Endothelial cell of umbilical vein (primary cell): ENCODE results near the gene ETNK1. TPM values are rescaled to one million over a fixed set of nuclear protein-coding genes. Genes with fewer than 3 reads are reported as not detected.

Experiments used
- BruUV-seq: library from RNA; stranded (reverse); fragments of 400-500 nt; replicated peaks from 2 replicates; lab custom pipeline; 2021; lab: Mats Ljungman, UMichigan
- CTCF ChIA-PET: fragments of 300-600, 350-600 bp; sonication (Branson Sonifier 250); formaldehyde crosslinking; loops from one replicate; lab custom pipeline; 2021; ENCODE audit warnings: antibody characterized with exemption, inconsistent platforms; lab: Charles Lee
- POLR2A ChIA-PET: fragments of 300-600, 350-600 bp; sonication (Branson Sonifier 250); formaldehyde crosslinking; loops from one replicate; lab custom pipeline; 2021; ENCODE audit warnings: antibody characterized with exemption, inconsistent platforms; lab: Charles Lee
- DNase-seq: peaks from one replicate; pipeline ENCODE4 v3.0.0-alpha.2; 2011; ENCODE audit warnings: low read depth, low spot score
- FAIRE-seq: peaks from 2 replicates; lab custom pipeline; 2011; peaks lifted over from hg19 to GRCh38; lab: Jason Lieb, UNC
- H2AFZ ChIP-seq: 2 replicates; pipeline ENCODE4 v1.6.0; 2012; ENCODE audit warnings: low read depth, low read length, control low read depth, inconsistent platforms
- H3K27ac ChIP-seq: 2 replicates; pipeline ENCODE4 v1.5.1; 2011; ENCODE audit warnings: low read depth, mild to moderate bottlenecking, control low read depth, low read length, moderate library complexity; ENCODE audit not compliant: insufficient read depth
- H3K27me3 ChIP-seq, 2 experiments: 2 replicates each; pipeline versions ENCODE4 v1.6.0 to v1.6.1; 2011; ENCODE audit warnings: low read length in 2 of 2, mixed read lengths in 1 of 2; ENCODE audit not compliant: control insufficient read depth in 2 of 2, insufficient read depth in 2 of 2
- H3K36me3 ChIP-seq, 2 experiments: 2 replicates in 1 of 2; 3 replicates in 1 of 2; pipeline ENCODE4 v1.5.1; 2011; ENCODE audit warnings: low read length in 2 of 2, mild to moderate bottlenecking in 1 of 2, moderate library complexity in 1 of 2; ENCODE audit not compliant: control insufficient read depth in 2 of 2, insufficient read depth in 2 of 2; ENCODE audit errors: extremely low read depth in 1 of 2
- H3K4me1 ChIP-seq: 3 replicates; pipeline ENCODE4 v1.5.1; 2011; ENCODE audit warnings: mild to moderate bottlenecking, low read length; ENCODE audit not compliant: control insufficient read depth, insufficient read depth; ENCODE audit errors: extremely low read depth
- H3K4me2 ChIP-seq: 2 replicates; pipeline ENCODE4 v1.6.1; 2011; ENCODE audit warnings: low read length, control low read depth, mixed read lengths; ENCODE audit not compliant: insufficient read depth
- H3K4me3 ChIP-seq, 3 experiments: fragments of 200-600 bp in 1 of 3; sonication (generic), shearing (Covaris generic) in 1 of 3; replicated peaks in 1 of 3; 2 replicates each; pipeline ENCODE4 v1.5.1; 2011 to 2016; ENCODE audit warnings: control low read depth in 3 of 3, low read length in 3 of 3, mild to moderate bottlenecking in 2 of 3, inconsistent platforms in 1 of 3, low read depth in 1 of 3, moderate library complexity in 1 of 3; ENCODE audit not compliant: insufficient read depth in 1 of 3
- H3K79me2 ChIP-seq: 2 replicates; pipeline ENCODE4 v1.6.0; 2012; ENCODE audit warnings: low read length, inconsistent platforms; ENCODE audit not compliant: control insufficient read depth, insufficient read depth
- H3K9ac ChIP-seq: replicated peaks from 2 replicates; pipeline ENCODE3; 2011; ENCODE audit warnings: low read length, control low read depth; ENCODE audit not compliant: insufficient read depth; ENCODE audit errors: extremely low read depth
- H3K9me1 ChIP-seq: replicated peaks from 3 replicates; pipeline ENCODE4 v1.6.0; 2011; ENCODE audit warnings: mild to moderate bottlenecking, low read length; ENCODE audit not compliant: control insufficient read depth, insufficient read depth; ENCODE audit errors: extremely low read depth
- H3K9me3 ChIP-seq: replicated peaks from 2 replicates; pipeline ENCODE4 v1.5.1; 2012; ENCODE audit warnings: low read length, inconsistent platforms; ENCODE audit not compliant: control insufficient read depth, insufficient read depth
- H4K20me1 ChIP-seq: replicated peaks from 2 replicates; pipeline ENCODE3; 2011; ENCODE audit warnings: mild to moderate bottlenecking, low read length; ENCODE audit not compliant: control insufficient read depth, insufficient read depth; ENCODE audit errors: extremely low read depth
- GATA2 ChIP-seq: IDR thresholded peaks from 2 replicates; pipeline ENCODE4 v1.7.0; 2011; ENCODE audit warnings: low read depth, mild to moderate bottlenecking, moderate library complexity, mixed read lengths, low read length; ENCODE audit not compliant: insufficient read length, insufficient read depth
- MYC ChIP-seq: IDR thresholded peaks from one replicate; pipeline ENCODE4 v1.6.1; 2011; ENCODE audit warnings: mild to moderate bottlenecking, low read depth, low read length
- POLR2A ChIP-seq: IDR thresholded peaks from 2 replicates; pipeline ENCODE4 v1.6.1; 2012; ENCODE audit warnings: low read depth, mild to moderate bottlenecking, control low read depth, low read length
- POLR2AphosphoS5 ChIP-seq: IDR thresholded peaks from 2 replicates; pipeline ENCODE4 v1.6.1; 2012; ENCODE audit warnings: low read depth, mild to moderate bottlenecking, control low read depth, low read length, moderate library complexity; ENCODE audit not compliant: insufficient read depth
- dilution Hi-C: fragments of 300-500 bp; cut with MboI; formaldehyde crosslinking; loops from one replicate; pipeline ENCODE4 v1.15.0; 2019; ENCODE audit warnings: low sequenced_read_pairs; ENCODE audit not compliant: extremely low pct_ligation_motif_present
- intact Hi-C: fragments of 100-400 bp; cut with micrococcal nuclease; formaldehyde crosslinking; loops from one replicate; pipeline ENCODE4 v1.10.0; 2022
- polyA plus RNA-seq, 4 experiments: library from polyadenylated mRNA; depleted of rRNA in 3 of 4; stranded (reverse) in 3 of 4; unstranded in 1 of 4; fragments of >200 nt; gene quantifications; 2 replicates each; pipeline versions ENCODE4 v1.2.1 to v1.2.3, GENCODE V29; 2011 to 2012; ENCODE audit warnings: missing spikeins in 1 of 4
- small RNA-seq: library from RNA; depleted of rRNA; stranded (forward); fragments of <200 nt; gene quantifications from one replicate; pipeline ENCODE3, GENCODE V24; 2012; ENCODE audit warnings: low replicate concordance, low read depth; ENCODE audit not compliant: insufficient read depth, insufficient read length
- total RNA-seq: library from RNA; stranded (reverse); gene quantifications from 2 replicates; pipeline ENCODE4 v1.2.3, GENCODE V29; 2021
- TF ChIP-seq, protein P1 (sequence below): IDR thresholded peaks from 2 replicates; pipeline ENCODE4 v1.6.1; 2011; ENCODE audit not compliant: insufficient read depth, insufficient read length

ETNK1 gene
- total and polyA plus RNA-seq, 2 donors (not counting 3 experiments of a cell fraction or from before 2014, with no cell fraction given): 11.4 to 68.4 TPM

DNA sequence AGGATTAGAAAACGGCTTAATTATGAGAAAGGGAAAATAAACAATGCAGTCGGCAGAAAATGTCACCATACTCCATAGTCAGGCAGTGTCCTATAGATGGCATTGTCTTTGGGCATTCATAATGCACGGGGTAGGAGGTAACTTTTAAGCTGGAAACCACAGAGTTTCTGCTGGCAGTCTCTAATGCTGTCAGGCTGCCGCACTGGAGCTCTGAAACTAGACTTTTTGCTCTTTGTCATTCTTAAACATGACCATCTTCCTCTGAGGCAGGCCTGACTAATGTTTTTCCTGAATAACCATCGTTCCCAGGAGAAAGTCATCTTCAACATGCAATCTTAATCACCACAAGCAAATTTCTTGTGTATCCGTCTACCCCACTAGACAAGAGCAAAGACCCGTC, 108.8 kb downstream of the ETNK1 start:
- Histone ChIP-seq H3K36me3 (no peaks in the 10 kb centered on the region), H3K4me3 (no peak overlapping the region), H3K9ac (no peak overlapping the region), H3K9me3 (no peaks in the 10 kb centered on the region), H2AFZ (no peak overlapping the region), H3K27me3 (no peaks in the 10 kb centered on the region), H3K4me1 (no peaks in the 10 kb centered on the region), H3K4me2 (no peak overlapping the region), H3K27ac (no peak overlapping the region), H4K20me1 (no peaks in the 10 kb centered on the region), H3K9me1 (no peaks in the 10 kb centered on the region), H3K79me2 (no peaks in the 10 kb centered on the region)
- dilution Hi-C loops: no loop called here
- TF ChIP-seq GATA2 (no peak), POLR2A (no peak)
- TF ChIP-seq, protein P1, sequence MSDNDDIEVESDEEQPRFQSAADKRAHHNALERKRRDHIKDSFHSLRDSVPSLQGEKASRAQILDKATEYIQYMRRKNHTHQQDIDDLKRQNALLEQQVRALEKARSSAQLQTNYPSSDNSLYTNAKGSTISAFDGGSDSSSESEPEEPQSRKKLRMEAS: no peak
- intact Hi-C loops: no loop called here
- no peak for DNase-seq
- BruUV-seq: no TSS peak
- no peak for FAIRE-seq
- ChIA-PET POLR2A (no interaction called here), CTCF (interaction anchor here (1.1 kb wide), 1 partner anchor 10 kb away, joined by 3 read pairs; no protein-coding TSS in a partner anchor)

DNA sequence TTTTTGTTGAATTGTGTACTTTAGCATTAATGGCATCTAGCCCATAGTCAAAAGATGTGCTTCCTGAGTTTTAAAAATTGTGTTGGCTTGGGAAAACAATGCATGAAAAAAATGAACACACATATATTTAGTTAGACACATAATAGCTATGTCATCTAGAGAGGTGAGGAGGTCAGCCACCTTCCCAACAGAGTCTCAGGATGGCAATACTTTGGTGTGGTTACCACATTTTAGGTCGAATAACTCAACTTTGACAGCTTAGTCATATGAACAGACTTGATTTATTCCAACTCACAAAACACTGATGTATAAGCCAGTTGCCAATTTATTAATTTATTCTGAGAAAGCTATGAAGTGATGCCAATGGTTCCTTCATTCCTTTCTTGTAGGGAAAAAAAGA, 114.0 kb downstream of the ETNK1 start:
- Histone ChIP-seq H3K4me1 (no peaks in the 10 kb centered on the region), H3K9me3 (no peaks in the 10 kb centered on the region), H2AFZ (no peak overlapping the region), H3K4me3 (no peak overlapping the region), H3K27ac (no peak overlapping the region), H3K9me1 (no peaks in the 10 kb centered on the region), H3K79me2 (no peaks in the 10 kb centered on the region), H4K20me1 (no peaks in the 10 kb centered on the region), H3K36me3 (no peaks in the 10 kb centered on the region), H3K4me2 (no peak overlapping the region), H3K27me3 (no peaks in the 10 kb centered on the region), H3K9ac (no peak overlapping the region)
- BruUV-seq: no TSS peak
- POLR2A ChIA-PET: no interaction called here
- FAIRE-seq: no peak
- no peak for DNase-seq
- intact Hi-C loops: no loop called here
- dilution Hi-C loops: no loop called here
- CTCF ChIA-PET: no interaction called here
- TF ChIP-seq, protein P1: no peak
- TF ChIP-seq MYC (no peak), POLR2AphosphoS5 (no peak)

Small RNA genes lying within 50 kb of the gene (small RNA-seq; reads per million reads assigned to genes)
- gene RPS27P22: not detected

Other genes with a start within 250 kb of the ETNK1 start
- 29.3 and 32.9 TPM in 2 replicates for gene C2CD5, start 80.6 kb upstream of the ETNK1 start, total RNA-seq
- gene C2CD5, start 80.6 kb upstream of the ETNK1 start, polyA plus RNA-seq: 8.6 and 12.9 TPM in 2 replicates